Activated CD8-positive, alpha-beta T cell treated with anti-CD3 and anti-CD28 coated beads, Interleukin-2, amount 10 ng/mL, durations not matched to agents 7 days and 5 days (primary cell): Measurements from ENCODE around the gene ANKRD13A. TPM values are rescaled to one million over a fixed set of nuclear protein-coding genes. Genes with fewer than 3 reads are reported as not detected.
A peak's percentile ranks its signal among the peaks of the same experiment; 100 is the strongest.

Experiments used
- ATAC-seq: fragments of 150-1000 bp; cut with Tn5 transposase; one replicate; pipeline ENCODE4 v1.10.0; 2021; ENCODE audit warnings: moderate library complexity
- CTCF ChIA-PET: fragments of 350-600 bp; sonication (Branson Sonifier 250); formaldehyde crosslinking; loops from one replicate; lab custom pipeline; 2021; ENCODE audit warnings: antibody characterized with exemption; lab: Charles Lee
- POLR2A ChIA-PET: fragments of 350-600 bp; sonication (Branson Sonifier 250); formaldehyde crosslinking; loops from one replicate; lab custom pipeline; 2021; ENCODE audit warnings: antibody characterized with exemption; lab: Charles Lee
- DNase-seq: peaks from one replicate; pipeline ENCODE4 v3.0.0-alpha.2; 2020
- H3K27ac Mint-ChIP-seq: one replicate; pipeline ENCODE4 v1.8.0; 2021; ENCODE audit warnings: mild to moderate bottlenecking, mixed read lengths
- H3K27me3 Mint-ChIP-seq: one replicate; pipeline ENCODE4 v1.8.0; 2021; ENCODE audit warnings: low read depth, mixed read lengths
- H3K36me3 Mint-ChIP-seq: one replicate; pipeline ENCODE4 v1.8.0; 2021; ENCODE audit warnings: low read depth, mixed read lengths
- H3K4me1 Mint-ChIP-seq: one replicate; pipeline ENCODE4 v1.8.0; 2021; ENCODE audit warnings: low read depth, mixed read lengths
- H3K4me3 Mint-ChIP-seq: one replicate; pipeline ENCODE4 v1.8.0; 2021; ENCODE audit warnings: mild to moderate bottlenecking, mixed read lengths
- H3K9me3 Mint-ChIP-seq: one replicate; pipeline ENCODE4 v1.8.0; 2022; ENCODE audit warnings: mixed read lengths; ENCODE audit not compliant: insufficient read depth
- total RNA-seq, 2 experiments: library from RNA; stranded (reverse); gene quantifications; one replicate each; pipeline ENCODE4 v1.2.3, GENCODE V29; 2021

ANKRD13A gene
- total RNA-seq, 2 experiments from 2014 or later = 76.0 to 78.1 TPM

DNA sequence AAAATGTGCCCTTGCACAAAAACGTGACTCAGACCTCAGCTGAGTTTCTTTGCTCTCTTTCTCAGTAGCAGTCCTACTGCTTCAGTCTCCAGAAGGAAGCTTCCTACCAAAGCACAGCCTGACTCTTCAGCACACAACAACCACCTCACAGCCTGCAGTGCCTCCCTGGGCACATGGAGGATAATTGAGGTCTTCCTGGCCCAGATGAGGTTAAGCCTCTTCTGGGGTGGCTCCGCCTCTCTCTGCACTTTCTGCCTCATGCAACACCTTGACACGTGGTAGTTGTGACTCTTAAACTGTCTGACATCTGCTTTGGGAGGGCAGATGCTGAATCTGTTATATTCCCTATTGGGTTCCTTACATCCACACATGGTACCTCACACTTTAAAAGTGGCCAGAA lies 36.8 kb upstream of the ANKRD13A start:
- Mint-ChIP-seq H3K9me3 (no peaks in the 10 kb centered on the region), H3K27me3 (no peaks in the 10 kb centered on the region), H3K36me3 (peaks cover 53% of the 10 kb centered on the region), H3K27ac (no peak overlapping the region), H3K4me1 (peaks cover 5% of the 10 kb centered on the region), H3K4me3 (no peak overlapping the region)
- no peak for DNase-seq
- CTCF ChIA-PET = interaction anchor here (1.2 kb wide), 1 partner anchor 9 kb away, joined by 3 read pairs; no protein-coding TSS in a partner anchor
- no peak for ATAC-seq
- POLR2A ChIA-PET = no interaction called here

DNA sequence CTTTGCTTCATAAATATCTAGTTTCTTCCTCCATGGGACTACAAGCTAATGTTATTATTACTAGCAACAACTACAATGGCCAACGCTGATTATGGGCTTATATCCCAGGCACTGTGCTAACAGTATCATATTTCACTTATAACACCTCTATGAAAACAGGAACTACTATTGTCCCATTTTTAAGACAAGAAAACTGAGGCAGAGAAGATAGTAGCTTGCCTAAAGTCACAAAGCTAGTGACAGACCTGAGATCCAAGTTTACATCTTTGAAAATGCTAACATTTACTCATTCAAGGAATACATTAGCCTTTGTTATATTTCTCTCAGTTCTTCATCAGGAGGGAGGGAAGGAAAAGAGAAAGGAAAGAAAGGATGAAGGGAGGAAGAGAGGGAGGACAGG lies 35.9 kb upstream of the ANKRD13A start:
- CTCF ChIA-PET = no interaction called here
- POLR2A ChIA-PET = no interaction called here
- Mint-ChIP-seq H3K27ac (no peak overlapping the region), H3K27me3 (no peaks in the 10 kb centered on the region), H3K36me3 (peaks cover 57% of the 10 kb centered on the region), H3K4me1 (peaks cover 15% of the 10 kb centered on the region), H3K4me3 (no peak overlapping the region), H3K9me3 (no peaks in the 10 kb centered on the region)
- DNase-seq (no peak), ATAC-seq (no peak)

DNA sequence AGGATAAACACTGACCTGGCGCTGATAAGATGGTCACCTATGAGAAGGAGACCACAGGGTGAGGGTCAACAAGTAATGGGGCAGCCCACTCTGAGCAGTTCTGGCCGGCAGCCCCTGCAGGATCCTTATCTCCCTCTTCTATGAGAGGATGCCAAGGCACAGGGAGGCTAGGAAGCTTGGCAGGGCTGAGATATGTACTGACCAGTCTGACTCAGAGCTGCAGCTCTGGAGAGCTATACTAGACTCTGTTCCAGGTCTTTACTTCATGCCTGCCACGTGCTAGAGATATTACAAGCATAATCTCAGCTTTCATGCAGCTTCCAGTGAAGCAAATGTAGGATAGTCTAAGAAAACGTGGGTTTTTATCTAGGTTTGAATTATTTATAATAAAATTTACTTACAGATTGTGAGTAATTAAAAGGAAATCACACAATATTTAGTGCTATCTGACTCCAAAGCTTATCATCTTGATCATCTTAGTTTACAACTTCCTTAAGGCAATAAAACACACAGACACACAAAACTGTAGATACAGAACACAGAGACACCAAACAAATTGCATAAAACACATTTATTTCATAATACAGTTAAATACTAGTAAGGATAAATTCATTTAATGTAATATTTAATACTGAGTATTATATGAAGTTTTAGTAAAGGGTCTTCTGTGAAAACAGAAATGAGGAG lies 35.3 kb upstream of the ANKRD13A start:
- Mint-ChIP-seq H3K36me3 (peaks cover 51% of the 10 kb centered on the region), H3K27ac (no peak overlapping the region), H3K27me3 (no peaks in the 10 kb centered on the region), H3K4me1 (peaks cover 18% of the 10 kb centered on the region), H3K9me3 (no peaks in the 10 kb centered on the region), H3K4me3 (no peak overlapping the region)
- DNase-seq (no peak), ATAC-seq (no peak)
- ChIA-PET POLR2A (no interaction called here), CTCF (no interaction called here)

DNA sequence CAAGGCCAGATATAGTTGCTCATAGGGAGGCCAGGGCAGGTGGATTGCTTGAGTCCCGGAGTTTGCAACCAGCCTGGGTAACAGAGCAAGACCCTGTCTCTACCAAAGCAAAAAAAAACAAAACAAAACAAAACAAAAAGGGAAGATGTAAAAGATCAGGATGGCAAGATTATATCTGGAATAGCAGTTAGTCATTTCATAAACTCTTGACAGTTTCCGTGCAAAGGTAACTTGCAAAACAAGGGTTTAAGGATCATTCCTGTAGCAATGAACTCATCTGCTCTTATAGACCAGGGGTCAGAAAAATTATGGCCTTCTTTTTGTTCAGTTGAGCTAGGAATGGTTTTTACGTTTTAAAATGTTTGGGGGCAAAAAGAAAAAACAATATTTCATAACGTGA lies 32.7 kb upstream of the ANKRD13A start:
- CTCF ChIA-PET = no interaction called here
- DNase-seq = no peak
- Mint-ChIP-seq H3K27ac (peak overlapping the region; percentile 61), H3K9me3 (no peaks in the 10 kb centered on the region), H3K36me3 (peaks cover 44% of the 10 kb centered on the region), H3K4me3 (no peak overlapping the region), H3K27me3 (no peaks in the 10 kb centered on the region), H3K4me1 (peaks cover 20% of the 10 kb centered on the region)
- POLR2A ChIA-PET = no interaction called here
- ATAC-seq = no peak

- H3K36me3 Mint-ChIP-seq = peaks cover 46% of the 10 kb centered on the region
- no peaks in the 10 kb centered on the region for H3K27me3 Mint-ChIP-seq
- DNase-seq (no peak), ATAC-seq (peak; percentile 61)
- ChIA-PET POLR2A (no interaction called here), CTCF (interaction anchor here (1.0 to 1.3 kb wide), 2 partner anchors 37 to 75 kb away, joined by 3 read pairs; no protein-coding TSS in a partner anchor)
- H3K27ac Mint-ChIP-seq = peak overlapping the region; percentile 74
- H3K4me1 Mint-ChIP-seq = peaks cover 20% of the 10 kb centered on the region
- no peak overlapping the region for H3K4me3 Mint-ChIP-seq
- no peaks in the 10 kb centered on the region for H3K9me3 Mint-ChIP-seq
Measured at GRCh38 chr12:109967383-109968031, 31.7 kb upstream of the ANKRD13A start.

DNA sequence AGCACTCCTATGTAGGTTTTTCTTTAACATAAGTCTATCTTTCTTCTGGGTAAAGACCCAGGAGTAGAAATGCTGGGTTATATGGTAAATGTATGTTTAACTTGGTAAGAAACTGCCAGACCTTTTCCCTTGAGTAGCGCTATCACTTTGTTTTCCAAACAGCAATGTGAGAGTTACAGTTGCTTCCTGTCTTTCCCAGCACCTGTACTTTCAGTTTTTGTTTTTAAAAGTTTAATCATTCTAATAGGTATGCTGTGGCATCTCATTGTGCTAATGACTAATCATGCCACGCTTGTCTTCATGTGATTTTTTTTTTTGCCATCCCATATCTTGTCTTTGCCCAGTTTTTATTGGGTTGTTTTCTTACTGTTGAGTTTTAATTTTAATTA lies 31.2 kb upstream of the ANKRD13A start:
- ATAC-seq = peak; percentile 64
- ChIA-PET POLR2A (no interaction called here), CTCF (interaction anchor here (1.0 to 1.3 kb wide), 2 partner anchors 36 to 75 kb away, joined by 3 read pairs; no protein-coding TSS in a partner anchor)
- no peak for DNase-seq
- H3K4me1 Mint-ChIP-seq = peaks cover 20% of the 10 kb centered on the region
- no peaks in the 10 kb centered on the region for H3K9me3 Mint-ChIP-seq
- H3K27me3 Mint-ChIP-seq = no peaks in the 10 kb centered on the region
- H3K27ac Mint-ChIP-seq = peak overlapping the region; percentile 74
- H3K36me3 Mint-ChIP-seq = peaks cover 48% of the 10 kb centered on the region
- no peak overlapping the region for H3K4me3 Mint-ChIP-seq

DNA sequence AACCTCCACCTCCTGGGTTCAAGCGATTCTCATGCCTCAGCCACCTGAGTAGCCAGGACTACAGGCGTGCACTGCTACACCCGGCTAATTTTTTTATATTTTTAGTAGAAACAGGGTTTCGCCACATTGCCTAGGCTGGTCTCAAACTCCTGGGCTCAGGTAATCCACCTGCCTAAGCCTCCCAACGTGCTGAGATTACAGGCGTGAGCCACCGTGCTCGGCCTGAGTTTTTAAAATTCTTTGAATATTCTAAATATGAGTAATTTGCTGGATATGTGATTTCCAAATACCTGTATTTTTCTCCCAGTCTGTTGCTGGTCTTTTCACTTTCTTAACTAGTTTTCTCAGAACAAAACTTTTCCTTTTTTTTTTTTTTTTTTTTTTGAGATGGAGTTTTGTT lies 30.4 kb upstream of the ANKRD13A start:
- no peak overlapping the region for H3K4me3 Mint-ChIP-seq
- no peaks in the 10 kb centered on the region for H3K9me3 Mint-ChIP-seq
- no peak overlapping the region for H3K27ac Mint-ChIP-seq
- ATAC-seq (no peak), DNase-seq (no peak)
- ChIA-PET CTCF (no interaction called here), POLR2A (no interaction called here)
- peaks cover 25% of the 10 kb centered on the region for H3K4me1 Mint-ChIP-seq
- peaks cover 48% of the 10 kb centered on the region for H3K36me3 Mint-ChIP-seq
- H3K27me3 Mint-ChIP-seq = no peaks in the 10 kb centered on the region

GRCh38 chr12:109972821-109973220 lies 26.4 kb upstream of the ANKRD13A start:
- peaks cover 57% of the 10 kb centered on the region for H3K36me3 Mint-ChIP-seq
- H3K9me3 Mint-ChIP-seq = no peaks in the 10 kb centered on the region
- no peak for ATAC-seq
- POLR2A ChIA-PET = no interaction called here
- CTCF ChIA-PET = interaction anchor here (1.4 kb wide), 2 partner anchors 21 to 63 kb away, joined by 3 read pairs; no protein-coding TSS in a partner anchor
- H3K4me1 Mint-ChIP-seq = peaks cover 20% of the 10 kb centered on the region
- H3K27ac Mint-ChIP-seq = peak overlapping the region; percentile 81
- no peak for DNase-seq
- no peak overlapping the region for H3K4me3 Mint-ChIP-seq
- no peaks in the 10 kb centered on the region for H3K27me3 Mint-ChIP-seq

DNA sequence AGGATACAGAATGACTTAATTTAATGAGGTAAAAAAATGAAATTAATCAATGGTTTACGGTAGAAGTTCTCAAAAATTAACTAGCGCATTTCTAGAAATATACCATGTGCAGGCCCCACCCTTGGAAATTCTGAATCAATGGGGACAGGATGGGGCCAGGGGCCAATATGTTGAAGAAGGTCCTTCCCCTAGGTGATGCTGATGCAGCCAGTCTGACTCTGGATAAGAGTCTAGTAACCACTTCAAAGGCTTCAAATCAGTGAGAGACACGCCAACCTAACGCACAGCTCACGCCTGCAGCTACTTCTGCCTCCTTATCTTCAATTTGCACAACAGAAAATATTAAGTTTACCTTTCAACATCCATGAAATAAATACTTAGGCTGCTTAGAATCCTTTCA lies 17.9 kb upstream of the ANKRD13A start:
- Mint-ChIP-seq H3K36me3 (peaks cover 75% of the 10 kb centered on the region), H3K4me3 (no peak overlapping the region), H3K27ac (peak overlapping the region; percentile 28), H3K4me1 (peaks cover 36% of the 10 kb centered on the region), H3K9me3 (no peaks in the 10 kb centered on the region), H3K27me3 (no peaks in the 10 kb centered on the region)
- DNase-seq (peak; percentile 51), ATAC-seq (peak; percentile 83)
- CTCF ChIA-PET = interaction anchor here (0.6 to 1.3 kb wide), 4 partner anchors 13 to 133 kb away, joined by 3 to 5 read pairs (median 3); no protein-coding TSS in a partner anchor
- POLR2A ChIA-PET = interaction anchor here (0.9 to 1.8 kb wide), 2 partner anchors 14 to 18 kb away, joined by 3 to 6 read pairs; partner anchors contain the start of gene ANKRD13A

DNA sequence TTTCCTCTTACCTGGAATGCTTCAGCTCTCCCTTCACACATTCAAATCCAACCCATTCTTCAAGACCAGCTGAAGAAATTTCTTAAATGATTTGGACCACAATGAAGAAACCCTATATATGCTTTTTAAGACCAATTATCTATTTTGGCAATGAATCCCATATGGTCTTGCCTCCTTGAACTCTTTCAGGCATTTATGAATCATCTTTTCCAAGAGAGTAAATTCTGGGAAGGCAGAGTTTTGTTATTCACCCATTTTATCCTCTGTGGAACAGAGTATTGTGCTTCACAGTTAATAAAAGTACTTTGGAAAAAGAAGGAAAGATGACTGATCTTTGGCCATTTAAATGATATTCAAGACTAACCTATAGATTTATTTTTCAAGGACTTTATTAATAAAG lies 17.0 kb upstream of the ANKRD13A start:
- peaks cover 70% of the 10 kb centered on the region for H3K36me3 Mint-ChIP-seq
- H3K27me3 Mint-ChIP-seq = no peaks in the 10 kb centered on the region
- H3K4me1 Mint-ChIP-seq = peaks cover 36% of the 10 kb centered on the region
- H3K27ac Mint-ChIP-seq = peak overlapping the region; percentile 28
- no peak overlapping the region for H3K4me3 Mint-ChIP-seq
- ChIA-PET POLR2A (interaction anchor here (0.9 to 1.8 kb wide), 2 partner anchors 13 to 17 kb away, joined by 3 to 6 read pairs; partner anchors contain the start of gene ANKRD13A), CTCF (interaction anchor here (1.2 to 1.3 kb wide), 3 partner anchors 12 to 60 kb away, joined by 3 to 5 read pairs (median 3); no protein-coding TSS in a partner anchor)
- no peaks in the 10 kb centered on the region for H3K9me3 Mint-ChIP-seq
- ATAC-seq (no peak), DNase-seq (no peak)

- CTCF ChIA-PET = no interaction called here
- Mint-ChIP-seq H3K27me3 (no peaks in the 10 kb centered on the region), H3K36me3 (peaks cover 70% of the 10 kb centered on the region), H3K4me1 (peaks cover 36% of the 10 kb centered on the region), H3K27ac (no peak overlapping the region), H3K4me3 (no peak overlapping the region), H3K9me3 (no peaks in the 10 kb centered on the region)
- POLR2A ChIA-PET = no interaction called here
- no peak for ATAC-seq
- DNase-seq = no peak
Measured at GRCh38 chr12:109983432-109984142, 15.6 kb upstream of the ANKRD13A start.
